H7 (cell line): ENCODE measurements around the gene CACNB2. TPM values are rescaled to one million over a fixed set of nuclear protein-coding genes. Genes with fewer than 3 reads are reported as not detected.
"Not testable (repeated sequence)": the region's sequence is repeated elsewhere in the genome, so short reads cannot be mapped to it uniquely, and the experiment has no call there.

Source experiments
- DNase-seq: peaks from one replicate; pipeline ENCODE4 v3.0.0; 2012
- H3K27me3 ChIP-seq: 2 replicates; pipeline ENCODE4 v1.6.0; 2011; ENCODE audit warnings: mild to moderate bottlenecking, low read length; ENCODE audit not compliant: control insufficient read depth, insufficient read depth
- H3K36me3 ChIP-seq: replicated peaks from 2 replicates; pipeline ENCODE4 v1.5.1; 2011; ENCODE audit warnings: low read length; ENCODE audit not compliant: control insufficient read depth, insufficient read depth
- H3K4me3 ChIP-seq: 2 replicates; pipeline ENCODE4 v1.5.1; 2011; ENCODE audit warnings: low read depth, mild to moderate bottlenecking, control low read depth, low read length, moderate library complexity; ENCODE audit not compliant: insufficient read depth
- total RNA-seq: library from RNA; depleted of rRNA; stranded (reverse); fragments of >200 nt; shearing (Covaris generic); gene quantifications from 2 replicates; pipeline ENCODE4 v1.2.3, GENCODE V29; 2014

CACNB2 gene
- total RNA-seq, 1 experiment from 2014 or later: 1.0 TPM

- Histone ChIP-seq H3K4me3 (no peak overlapping the region), H3K27me3 (no peaks in the 10 kb centered on the region), H3K36me3 (no peaks in the 10 kb centered on the region)
- no peak for DNase-seq
These were observed 61.7 kb downstream of the CACNB2 start for GRCh38 chr10:18201877-18202276.

DNA sequence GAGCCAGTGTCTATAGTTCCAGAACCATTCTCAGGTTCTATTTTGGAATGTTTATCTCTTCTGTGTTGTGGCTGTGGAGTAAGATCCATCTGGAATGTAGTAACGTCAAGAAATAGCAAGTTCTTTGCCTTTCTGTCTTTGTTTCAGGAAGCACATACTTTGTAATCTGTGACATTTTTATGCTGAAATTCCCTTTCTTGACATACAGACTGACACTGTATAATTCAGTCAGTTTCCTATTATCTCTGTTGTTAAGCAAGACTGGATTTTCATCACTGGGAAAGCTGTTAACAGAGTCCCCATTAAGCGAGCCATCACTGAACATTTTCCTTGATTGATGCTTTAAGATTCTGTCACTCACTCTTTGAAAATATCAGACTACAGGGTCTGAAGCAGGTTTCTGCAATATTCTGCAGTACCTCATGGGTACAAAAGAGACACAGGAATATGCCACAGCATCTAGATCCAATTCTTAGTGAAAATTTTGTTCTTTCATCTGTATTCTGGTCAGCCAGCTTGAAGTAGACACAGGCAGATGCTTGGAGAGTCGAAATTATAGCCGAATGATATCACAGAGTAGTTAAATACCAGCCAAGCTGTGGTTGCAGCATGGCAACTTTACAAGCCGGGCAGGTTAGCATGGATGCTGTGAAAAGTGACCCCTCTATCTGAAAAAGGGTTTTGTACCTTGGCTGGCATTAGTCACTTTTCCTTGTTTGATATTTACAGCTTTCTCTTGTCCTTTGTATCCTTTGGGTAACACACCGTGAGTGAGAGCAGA lies 62.6 kb downstream of the CACNB2 start:
- Histone ChIP-seq H3K4me3 (no peak overlapping the region), H3K36me3 (no peaks in the 10 kb centered on the region), H3K27me3 (no peaks in the 10 kb centered on the region)
- no peak for DNase-seq

GRCh38 chr10:18203471-18203870 lies 63.2 kb downstream of the CACNB2 start:
- no peaks in the 10 kb centered on the region for H3K36me3 ChIP-seq
- DNase-seq: no peak
- no peaks in the 10 kb centered on the region for H3K27me3 ChIP-seq
- H3K4me3 ChIP-seq: no peak overlapping the region

DNA sequence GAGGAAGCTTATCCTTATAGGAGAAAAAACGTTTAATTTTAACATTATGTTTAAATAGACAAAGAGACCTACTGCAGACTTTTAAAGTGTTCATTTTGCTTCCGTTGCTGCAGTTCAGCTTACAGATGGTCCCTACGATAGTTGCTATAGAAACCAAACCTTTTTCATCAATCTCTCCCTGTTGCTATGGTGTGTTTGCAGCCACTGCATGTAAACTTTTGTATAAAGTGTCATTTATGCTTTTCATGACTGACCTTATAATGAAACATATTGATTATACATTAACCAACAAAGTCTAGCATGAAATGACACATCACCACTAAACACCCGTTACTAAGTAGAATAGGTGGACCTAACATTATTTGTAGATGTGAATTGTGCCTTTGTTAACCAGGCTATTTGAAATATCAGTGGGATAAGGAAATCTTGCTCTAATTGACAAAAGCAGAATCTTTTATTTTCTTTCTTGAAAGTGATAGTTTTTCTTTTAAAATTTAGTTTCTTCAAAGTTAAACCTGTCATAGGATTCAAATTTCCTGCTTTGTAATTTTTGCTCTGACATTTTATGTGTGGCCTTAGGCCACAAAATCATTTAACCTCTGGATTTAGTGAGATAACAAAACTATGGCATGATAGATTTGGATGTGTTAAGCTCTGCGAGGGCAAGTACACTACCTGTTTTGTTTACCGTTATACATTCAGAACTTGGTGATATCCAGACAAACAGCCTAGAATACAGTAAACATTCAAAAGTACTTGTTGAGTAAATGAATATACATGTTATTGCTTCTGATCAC lies 64.0 kb downstream of the CACNB2 start:
- Histone ChIP-seq H3K36me3 (no peaks in the 10 kb centered on the region), H3K4me3 (no peak overlapping the region), H3K27me3 (no peaks in the 10 kb centered on the region)
- no peak for DNase-seq

DNA sequence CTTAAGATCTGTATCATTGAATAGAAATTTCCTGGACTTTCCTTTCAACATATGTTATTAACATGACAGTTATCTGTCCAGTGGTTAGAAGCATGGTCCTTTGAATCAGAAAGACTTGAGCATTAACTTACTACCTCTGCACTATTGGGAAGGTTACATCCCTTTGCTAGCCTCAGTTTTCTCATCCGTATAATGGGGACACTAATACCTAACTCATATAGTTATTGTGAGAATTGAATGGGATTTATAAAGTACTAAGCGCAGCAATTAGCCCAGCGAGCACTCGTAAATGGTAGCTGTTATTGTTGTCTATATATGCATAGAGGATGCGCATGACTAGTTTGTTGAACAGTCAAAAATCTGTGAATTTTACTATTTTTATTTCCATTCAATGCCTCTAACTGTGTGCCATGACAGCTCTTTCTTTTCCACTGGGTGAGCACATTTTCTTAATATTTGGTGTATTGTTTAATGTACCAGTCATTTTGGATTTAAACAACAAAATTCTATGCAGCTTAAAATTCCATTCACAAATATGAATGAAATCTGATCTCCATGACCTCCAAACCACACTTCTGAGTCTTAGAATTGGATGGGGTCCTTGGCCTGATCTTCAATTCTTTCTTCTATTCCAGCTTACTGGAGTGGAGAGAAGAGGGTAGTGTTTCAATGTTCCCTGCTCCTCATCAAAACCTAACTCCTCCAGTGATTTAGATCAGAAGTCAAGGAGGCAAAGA lies 65.0 kb downstream of the CACNB2 start:
- DNase-seq: no peak
- no peaks in the 10 kb centered on the region for H3K27me3 ChIP-seq
- H3K4me3 ChIP-seq: no peak overlapping the region
- no peaks in the 10 kb centered on the region for H3K36me3 ChIP-seq

DNA sequence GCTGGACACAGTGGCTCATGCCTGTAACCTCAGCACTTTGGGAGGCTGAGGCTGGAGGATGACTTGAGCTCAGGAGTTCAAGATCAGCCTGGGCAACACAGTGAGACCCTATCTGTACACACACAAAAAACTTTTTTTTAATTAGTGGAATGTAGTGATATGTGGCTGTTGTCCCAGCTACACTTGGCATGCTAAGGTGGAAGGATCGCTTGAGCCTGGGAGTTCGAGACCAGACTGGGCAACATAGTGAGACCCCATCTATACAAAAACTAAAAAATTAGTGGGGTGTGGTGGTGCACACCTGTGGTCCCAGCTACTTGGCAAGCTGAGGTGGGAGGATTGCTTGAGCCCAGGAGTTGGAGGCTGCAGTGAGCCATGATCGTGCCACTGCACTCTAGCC lies 68.0 kb downstream of the CACNB2 start:
- H3K27me3 ChIP-seq, DNase-seq, H3K36me3 ChIP-seq, H3K4me3 ChIP-seq: not testable (repeated sequence)

DNA sequence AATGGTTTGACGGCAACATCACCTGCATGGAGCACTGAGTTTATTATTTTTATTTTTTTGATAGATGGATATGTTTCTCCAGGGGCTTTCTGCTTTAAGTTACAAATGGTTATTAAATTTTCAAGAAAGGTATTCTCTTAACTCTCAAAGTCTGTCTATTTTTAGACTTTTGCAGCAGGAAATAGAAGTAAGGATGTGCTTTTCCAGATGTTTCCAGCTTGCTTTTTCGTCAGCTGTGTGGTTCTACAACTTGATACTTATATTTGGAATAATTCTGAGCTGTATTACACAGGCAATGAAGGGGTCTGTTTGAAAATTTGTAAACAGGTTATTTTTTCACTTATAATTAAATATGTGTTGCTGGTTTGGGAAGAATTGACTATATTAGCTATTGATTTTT lies 69.0 kb downstream of the CACNB2 start:
- DNase-seq: no peak
- no peaks in the 10 kb centered on the region for H3K36me3 ChIP-seq
- H3K4me3 ChIP-seq: no peak overlapping the region
- H3K27me3 ChIP-seq: no peaks in the 10 kb centered on the region

DNA sequence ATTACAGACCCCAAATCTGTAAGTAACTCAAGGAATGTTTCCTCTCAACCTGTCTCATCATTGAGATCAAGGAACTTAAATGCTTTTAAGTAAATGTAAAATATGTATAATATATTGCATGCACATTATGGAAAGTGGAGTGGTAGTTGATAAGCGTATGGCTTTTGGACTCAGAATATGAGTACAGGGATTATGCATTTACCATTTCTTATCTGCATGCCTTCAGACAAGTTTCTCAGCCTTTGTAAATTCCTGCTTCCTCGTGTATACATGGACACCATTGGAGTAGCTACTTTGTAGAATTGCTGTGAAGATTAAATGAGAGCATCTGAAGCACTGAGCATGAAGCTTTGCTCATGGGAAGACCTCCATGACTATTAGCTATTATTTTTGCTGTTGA lies 70.5 kb downstream of the CACNB2 start:
- Histone ChIP-seq H3K27me3 (no peaks in the 10 kb centered on the region), H3K4me3 (no peak overlapping the region)
- DNase-seq: no peak

DNA sequence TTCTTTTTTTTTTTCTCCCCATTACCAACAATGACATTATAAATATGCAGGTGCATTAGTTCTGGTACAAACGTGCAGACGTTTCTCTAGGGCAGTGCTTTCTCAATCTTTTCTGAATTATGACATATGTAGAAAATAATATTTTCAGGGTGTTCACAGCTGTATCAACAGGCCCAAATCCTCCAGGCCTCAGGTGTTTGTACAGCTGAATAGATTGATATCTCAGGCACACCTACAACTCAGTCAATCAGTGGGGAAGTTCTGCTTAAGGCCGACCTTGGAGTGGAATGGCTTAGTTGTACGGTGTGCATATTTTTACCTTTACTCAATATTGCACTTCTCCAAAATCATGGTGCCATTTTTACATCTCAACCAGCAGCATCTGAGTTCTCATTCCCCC lies 71.6 kb downstream of the CACNB2 start:
- no peak for DNase-seq
- Histone ChIP-seq H3K4me3 (no peak overlapping the region), H3K36me3 (no peaks in the 10 kb centered on the region), H3K27me3 (no peaks in the 10 kb centered on the region)

More for the DNA sequence above, 70.5 kb downstream of the CACNB2 start:
- no peaks in the 10 kb centered on the region for H3K36me3 ChIP-seq

DNA sequence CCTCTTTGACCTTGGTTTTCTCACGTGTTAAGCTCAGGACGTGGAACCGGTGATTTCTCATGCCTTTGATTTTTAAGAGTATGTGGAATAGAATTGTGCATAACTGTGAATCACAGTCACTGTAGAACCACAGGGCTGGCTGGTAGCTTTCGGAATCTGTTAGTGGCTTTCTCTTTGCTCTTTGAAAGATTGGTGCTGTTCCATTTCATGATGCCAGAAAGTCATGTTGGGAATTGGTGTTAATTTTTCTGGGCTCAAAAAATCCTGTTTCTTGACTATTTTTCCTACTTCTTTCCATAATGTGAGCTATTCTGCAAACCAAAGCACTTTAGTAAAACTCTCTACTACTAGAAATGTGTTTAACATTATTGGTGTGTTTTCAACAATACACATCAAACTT lies 73.0 kb downstream of the CACNB2 start:
- no peaks in the 10 kb centered on the region for H3K27me3 ChIP-seq
- no peak overlapping the region for H3K4me3 ChIP-seq
- no peaks in the 10 kb centered on the region for H3K36me3 ChIP-seq
- no peak for DNase-seq

DNA sequence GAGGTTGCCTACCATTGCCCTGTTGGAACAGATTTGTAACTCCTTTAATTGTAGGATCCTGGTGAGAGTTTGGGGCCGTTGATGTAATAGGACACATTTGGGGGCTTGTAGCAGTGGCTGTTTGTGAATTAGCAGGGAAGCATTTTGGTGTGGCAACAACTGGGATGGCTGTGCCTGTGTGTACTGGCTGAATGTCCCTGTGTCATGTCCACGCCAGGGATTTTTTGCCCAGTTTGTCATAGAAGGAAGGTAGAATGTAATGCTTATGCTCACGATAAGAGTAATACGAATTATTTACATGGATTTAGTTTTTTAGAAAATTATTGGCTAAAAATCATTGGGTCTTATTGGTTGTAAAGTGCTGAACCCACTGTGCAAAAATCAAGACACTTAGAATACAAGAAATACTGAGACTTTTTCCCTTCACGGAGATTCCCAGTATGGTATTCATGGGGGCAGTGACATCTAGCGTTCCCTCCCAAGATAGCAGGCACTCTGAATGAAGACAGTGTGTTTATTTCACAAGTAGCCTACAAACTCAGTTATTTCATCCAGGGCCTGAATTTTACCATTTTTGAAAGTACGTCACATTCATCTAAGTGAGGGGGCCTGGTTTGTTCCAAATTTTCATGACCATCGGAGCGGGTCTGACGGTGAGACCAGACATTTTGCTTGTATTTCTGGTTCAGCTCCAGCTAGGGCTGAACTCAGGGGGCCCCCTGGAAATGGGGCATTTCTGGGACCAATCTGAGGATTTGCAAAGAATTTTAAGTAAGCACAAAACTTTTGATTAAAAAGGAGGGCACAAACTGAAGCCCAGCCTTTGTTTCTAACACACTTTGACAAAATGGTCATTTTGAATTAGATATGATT lies 74.7 kb downstream of the CACNB2 start:
- DNase-seq: no peak

GRCh38 chr10:18216482-18216881 lies 76.3 kb downstream of the CACNB2 start:
- DNase-seq: no peak
- no peak overlapping the region for H3K4me3 ChIP-seq
- H3K27me3 ChIP-seq: no peaks in the 10 kb centered on the region
- no peaks in the 10 kb centered on the region for H3K36me3 ChIP-seq

More for the DNA sequence above, 74.7 kb downstream of the CACNB2 start:
- H3K4me3 ChIP-seq: no peak overlapping the region
- no peaks in the 10 kb centered on the region for H3K36me3 ChIP-seq
- no peaks in the 10 kb centered on the region for H3K27me3 ChIP-seq

DNA sequence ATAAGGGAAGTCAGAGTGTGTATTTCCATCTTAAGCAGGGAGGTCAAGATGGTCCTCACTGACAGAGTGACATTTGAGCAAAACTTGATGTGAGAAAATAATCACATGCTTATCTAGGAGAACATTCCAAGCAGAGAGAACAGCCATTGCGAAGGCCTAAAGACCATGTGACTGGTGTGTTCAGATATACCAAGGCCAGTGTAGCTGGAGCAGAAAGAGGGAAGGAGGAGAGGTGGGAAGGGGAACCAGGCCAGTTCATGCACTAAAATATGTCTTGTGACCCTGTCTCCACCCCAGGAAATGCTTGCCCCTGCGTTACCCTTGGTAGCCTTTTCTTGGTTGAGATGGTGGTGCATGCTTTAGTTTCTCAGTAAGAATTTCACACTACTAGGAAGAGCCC lies 77.4 kb downstream of the CACNB2 start:
- H3K36me3 ChIP-seq: no peaks in the 10 kb centered on the region
- no peak for DNase-seq
- H3K27me3 ChIP-seq: no peaks in the 10 kb centered on the region
- H3K4me3 ChIP-seq: no peak overlapping the region

GRCh38 chr10:18219146-18219545 lies 78.9 kb downstream of the CACNB2 start:
- no peak for DNase-seq
- Histone ChIP-seq H3K4me3 (no peak overlapping the region), H3K36me3 (no peaks in the 10 kb centered on the region), H3K27me3 (no peaks in the 10 kb centered on the region)
